Stimulated activated memory B cell treated with anti-CD40 and anti-IgM and Interleukin-4, amounts not matched to agents 10 μg/mL and 1 μg/mL and 100 μg/mL, for 72 hours (primary cell): Measurements from ENCODE around the gene HCST.
"Not testable (repeated sequence)": the region's sequence is repeated elsewhere in the genome, so short reads cannot be mapped to it uniquely, and the experiment has no call there.

Experiments
- ATAC-seq: fragments of 150-1000 bp; cut with Tn5 transposase; 2 replicates; pipeline ENCODE4 v1.10.0; 2021
- H3K27ac Mint-ChIP-seq: one replicate; pipeline ENCODE4 v1.8.0; 2022; ENCODE audit warnings: mild to moderate bottlenecking, mixed read lengths
- H3K27me3 Mint-ChIP-seq: one replicate; pipeline ENCODE4 v1.8.0; 2022; ENCODE audit warnings: mixed read lengths
- H3K36me3 Mint-ChIP-seq: one replicate; pipeline ENCODE4 v1.8.0; 2022; ENCODE audit warnings: mixed read lengths
- H3K4me1 Mint-ChIP-seq: one replicate; pipeline ENCODE4 v1.8.0; 2022; ENCODE audit warnings: mixed read lengths
- H3K4me3 Mint-ChIP-seq: one replicate; pipeline ENCODE4 v1.8.0; 2022; ENCODE audit warnings: mild to moderate bottlenecking, moderate library complexity, mixed read lengths
- H3K9me3 Mint-ChIP-seq: one replicate; pipeline ENCODE4 v1.8.0; 2022; ENCODE audit warnings: mixed read lengths

The HCST gene

DNA sequence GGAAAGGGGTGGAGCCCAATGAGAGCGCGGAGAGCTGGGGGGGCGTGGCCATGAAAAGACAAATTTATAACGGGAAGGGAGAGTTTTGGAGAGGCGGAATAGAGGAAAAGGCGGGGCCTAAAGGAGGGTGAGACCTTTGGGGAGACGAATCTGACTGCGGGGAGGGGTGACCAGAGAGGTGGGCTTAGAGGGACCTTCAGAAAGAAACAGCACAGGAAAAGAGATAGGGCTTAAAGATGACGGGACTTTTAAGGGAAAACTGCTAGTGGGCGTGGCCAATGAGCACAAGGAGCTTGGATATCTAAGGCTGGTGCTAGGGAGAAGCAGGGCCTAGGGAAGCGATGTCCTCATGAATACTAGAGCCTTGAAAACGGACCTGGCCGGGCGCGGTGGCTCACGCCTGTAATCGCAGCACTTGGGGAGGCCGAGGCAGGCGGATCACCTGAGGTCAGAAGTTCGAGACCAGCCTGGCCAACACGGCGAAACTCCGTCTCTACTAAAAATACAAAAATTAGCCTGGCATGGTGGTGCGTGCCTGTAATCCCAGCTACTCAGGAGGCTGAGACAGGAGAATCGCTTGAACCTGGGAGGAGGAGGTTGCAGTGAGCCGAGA, 32.1 kb upstream of the HCST start:
- H3K36me3 Mint-ChIP-seq, ATAC-seq, H3K9me3 Mint-ChIP-seq, H3K27ac Mint-ChIP-seq: not testable (repeated sequence)
- Mint-ChIP-seq H3K27me3 (peaks cover 87% of the 10 kb centered on the region), H3K4me1 (peaks cover 19% of the 10 kb centered on the region), H3K4me3 (peak overlapping the region; percentile 67)

DNA sequence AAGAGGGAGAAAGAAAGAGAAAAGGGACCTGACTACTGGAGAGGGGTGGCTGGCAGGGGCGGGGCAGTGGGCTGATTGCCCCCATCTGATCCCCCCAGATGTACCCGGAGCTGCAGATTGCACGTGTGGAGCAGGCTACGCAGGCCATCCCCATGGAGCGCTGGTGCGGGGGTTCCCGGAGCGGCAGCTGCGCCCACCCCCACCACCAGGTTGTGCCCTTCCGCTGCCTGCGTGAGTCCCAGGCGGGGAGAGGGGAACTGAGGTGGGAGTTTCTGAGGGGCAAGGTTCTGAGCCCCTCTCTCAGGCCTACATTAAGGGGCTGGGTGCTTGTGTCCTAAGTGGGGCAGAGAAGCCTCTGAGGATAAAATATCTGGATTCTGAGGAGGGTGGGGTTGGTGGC, 31.5 kb upstream of the HCST start:
- H3K27me3 Mint-ChIP-seq = peaks cover 85% of the 10 kb centered on the region
- H3K4me1 Mint-ChIP-seq = peaks cover 19% of the 10 kb centered on the region
- H3K9me3 Mint-ChIP-seq = peaks cover 5% of the 10 kb centered on the region
- H3K36me3 Mint-ChIP-seq = peaks cover 7% of the 10 kb centered on the region
- no peak overlapping the region for H3K27ac Mint-ChIP-seq
- no peak for ATAC-seq
- no peak overlapping the region for H3K4me3 Mint-ChIP-seq

DNA sequence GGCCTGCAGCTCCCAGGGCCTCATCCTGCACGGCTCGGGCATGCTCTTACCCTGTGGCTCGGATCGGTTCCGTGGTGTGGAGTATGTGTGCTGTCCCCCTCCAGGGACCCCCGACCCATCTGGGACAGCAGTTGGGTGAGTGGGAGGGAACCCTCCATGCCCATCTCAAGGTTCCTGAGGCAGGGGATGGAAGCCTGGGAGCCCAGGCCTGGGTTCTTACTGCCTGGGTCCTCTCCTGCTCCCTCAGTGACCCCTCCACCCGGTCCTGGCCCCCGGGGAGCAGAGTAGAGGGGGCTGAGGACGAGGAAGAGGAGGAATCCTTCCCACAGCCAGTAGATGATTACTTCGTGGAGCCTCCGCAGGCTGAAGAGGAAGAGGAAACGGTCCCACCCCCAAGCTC, 30.7 kb upstream of the HCST start:
- no peak for ATAC-seq
- Mint-ChIP-seq H3K27ac (no peak overlapping the region), H3K36me3 (peaks cover 7% of the 10 kb centered on the region), H3K4me1 (peaks cover 19% of the 10 kb centered on the region), H3K4me3 (no peak overlapping the region), H3K27me3 (peaks cover 85% of the 10 kb centered on the region), H3K9me3 (peaks cover 5% of the 10 kb centered on the region)

DNA sequence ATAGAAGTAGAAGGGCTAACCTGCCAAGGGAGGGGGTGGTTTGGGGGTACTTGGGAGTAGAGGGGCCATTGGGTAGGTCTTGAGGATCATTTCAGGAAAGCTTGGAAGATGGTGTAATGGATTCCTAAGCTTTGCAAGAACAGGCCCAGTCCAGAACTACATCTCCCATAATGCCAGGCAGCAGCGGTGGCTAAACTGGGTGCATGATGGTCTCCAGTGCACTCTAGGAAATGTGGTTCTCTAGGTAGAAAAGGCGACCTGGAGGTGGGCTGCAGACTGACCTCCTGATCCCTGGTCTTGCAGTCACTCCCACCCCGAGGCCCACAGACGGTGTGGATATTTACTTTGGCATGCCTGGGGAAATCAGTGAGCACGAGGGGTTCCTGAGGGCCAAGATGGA, 30.1 kb upstream of the HCST start:
- no peak overlapping the region for H3K27ac Mint-ChIP-seq
- peaks cover 7% of the 10 kb centered on the region for H3K36me3 Mint-ChIP-seq

DNA sequence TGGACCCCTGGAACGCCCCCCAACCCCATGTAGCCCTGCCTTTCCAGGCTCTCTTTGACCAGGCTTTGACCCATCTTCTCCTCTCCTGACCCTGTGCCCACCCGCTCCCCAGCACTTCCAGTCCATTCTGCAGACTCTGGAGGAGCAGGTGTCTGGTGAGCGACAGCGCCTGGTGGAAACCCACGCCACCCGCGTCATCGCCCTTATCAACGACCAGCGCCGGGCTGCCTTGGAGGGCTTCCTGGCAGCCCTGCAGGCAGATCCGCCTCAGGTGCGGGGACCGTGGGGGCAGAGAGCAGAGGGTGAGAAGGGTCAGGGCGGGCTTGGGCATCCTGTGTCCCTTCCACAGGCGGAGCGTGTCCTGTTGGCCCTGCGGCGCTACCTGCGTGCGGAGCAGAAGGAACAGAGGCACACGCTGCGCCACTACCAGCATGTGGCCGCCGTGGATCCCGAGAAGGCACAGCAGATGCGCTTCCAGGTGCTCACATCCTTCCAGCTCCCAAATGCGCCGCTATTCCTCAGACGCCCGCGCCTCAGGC, 27.9 kb upstream of the HCST start:
- H3K4me3 Mint-ChIP-seq = no peak overlapping the region
- ATAC-seq = no peak
- H3K27ac Mint-ChIP-seq = no peak overlapping the region
- H3K36me3 Mint-ChIP-seq = peaks cover 7% of the 10 kb centered on the region
- H3K27me3 Mint-ChIP-seq = peaks cover 90% of the 10 kb centered on the region
- H3K9me3 Mint-ChIP-seq = peaks cover 5% of the 10 kb centered on the region
- peaks cover 13% of the 10 kb centered on the region for H3K4me1 Mint-ChIP-seq

More for the DNA sequence above, 30.1 kb upstream of the HCST start:
- Mint-ChIP-seq H3K4me1 (peaks cover 19% of the 10 kb centered on the region), H3K4me3 (no peak overlapping the region), H3K9me3 (peaks cover 5% of the 10 kb centered on the region), H3K27me3 (peaks cover 83% of the 10 kb centered on the region)
- ATAC-seq = no peak

DNA sequence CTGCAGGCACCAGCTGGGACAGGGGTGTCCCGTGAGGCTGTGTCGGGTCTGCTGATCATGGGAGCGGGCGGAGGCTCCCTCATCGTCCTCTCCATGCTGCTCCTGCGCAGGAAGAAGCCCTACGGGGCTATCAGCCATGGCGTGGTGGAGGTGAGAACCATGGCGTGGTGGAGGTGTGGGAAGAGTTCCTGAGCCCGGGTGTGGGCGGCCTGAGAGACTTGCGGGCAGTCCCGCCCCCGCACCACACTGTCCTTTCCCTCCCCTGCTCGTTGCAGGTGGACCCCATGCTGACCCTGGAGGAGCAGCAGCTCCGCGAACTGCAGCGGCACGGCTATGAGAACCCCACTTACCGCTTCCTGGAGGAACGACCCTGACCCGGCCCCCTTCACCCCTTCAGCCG, 23.3 kb upstream of the HCST start:
- Mint-ChIP-seq H3K4me1 (peaks cover 24% of the 10 kb centered on the region), H3K27ac (no peak overlapping the region), H3K36me3 (no peaks in the 10 kb centered on the region), H3K27me3 (peaks cover 60% of the 10 kb centered on the region), H3K4me3 (no peak overlapping the region), H3K9me3 (no peaks in the 10 kb centered on the region)
- no peak for ATAC-seq

DNA sequence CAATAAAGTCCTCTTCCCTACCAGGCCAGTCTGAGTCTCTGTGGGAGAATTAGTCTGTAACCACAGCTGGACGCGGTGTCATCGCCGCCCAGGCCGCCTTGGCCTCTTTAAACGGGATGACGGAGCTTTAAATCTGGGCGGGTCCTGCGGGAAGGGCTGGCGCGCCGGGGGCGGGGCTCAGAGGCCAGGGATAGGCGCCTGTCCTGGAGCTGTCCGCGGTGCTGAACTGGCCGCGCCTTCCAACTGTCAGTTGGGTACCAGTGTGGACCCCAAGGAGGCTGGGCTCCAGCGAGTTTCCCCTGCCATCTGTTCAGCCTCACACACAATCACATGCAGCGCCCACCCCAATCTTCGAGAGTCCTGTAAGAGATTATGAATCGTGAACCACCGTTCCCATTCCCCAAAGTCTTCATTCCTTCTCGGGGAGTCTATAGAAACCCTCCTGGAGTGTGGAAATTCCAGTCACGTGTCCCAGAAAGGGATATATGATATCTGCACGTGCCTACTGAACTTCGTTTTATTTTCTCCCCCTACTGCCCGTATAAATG, 22.5 kb upstream of the HCST start:
- H3K36me3 Mint-ChIP-seq = no peaks in the 10 kb centered on the region
- H3K27ac Mint-ChIP-seq = no peak overlapping the region
- H3K9me3 Mint-ChIP-seq = no peaks in the 10 kb centered on the region
- peaks cover 52% of the 10 kb centered on the region for H3K27me3 Mint-ChIP-seq
- peaks cover 30% of the 10 kb centered on the region for H3K4me1 Mint-ChIP-seq
- no peak overlapping the region for H3K4me3 Mint-ChIP-seq
- peak; percentile 59 for ATAC-seq

DNA sequence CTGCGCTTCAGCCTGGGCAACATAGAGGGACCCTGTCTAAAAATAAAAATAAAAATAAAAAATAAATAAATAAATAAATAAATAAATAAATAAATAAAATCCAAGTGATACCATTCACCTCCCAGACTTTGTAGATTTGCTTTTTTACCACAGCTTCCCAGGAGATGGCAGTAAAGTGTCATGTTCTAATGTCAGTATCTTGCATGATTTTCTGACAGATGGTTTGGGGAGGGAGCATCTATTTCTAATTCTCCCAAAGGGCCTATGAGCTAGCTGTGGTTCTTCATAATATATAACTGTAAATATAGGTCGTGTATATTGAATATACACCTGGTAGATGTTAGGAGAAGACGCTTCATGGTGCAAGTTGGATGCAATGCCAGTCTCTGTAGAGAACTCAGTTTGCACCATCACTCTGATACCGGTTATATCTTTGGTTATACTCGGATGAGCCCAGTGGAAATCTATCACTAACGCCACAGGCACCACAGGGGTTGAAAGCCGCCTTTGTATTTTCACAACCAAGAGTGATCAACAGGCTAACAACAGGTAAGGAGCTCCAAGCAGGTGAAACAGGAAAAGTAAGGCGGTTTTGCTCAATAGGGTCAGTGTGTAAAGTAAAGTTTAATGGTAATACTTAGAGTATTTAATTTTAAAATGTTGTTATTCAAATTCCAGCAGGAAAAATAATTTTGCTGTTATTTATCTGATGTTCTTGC, 20.1 kb upstream of the HCST start:
- Mint-ChIP-seq H3K27ac (peak overlapping the region; percentile 53), H3K27me3 (peaks cover 32% of the 10 kb centered on the region), H3K9me3 (no peaks in the 10 kb centered on the region), H3K36me3 (peaks cover 9% of the 10 kb centered on the region), H3K4me1 (peaks cover 30% of the 10 kb centered on the region), H3K4me3 (no peak overlapping the region)
- ATAC-seq = peak; percentile 49

DNA sequence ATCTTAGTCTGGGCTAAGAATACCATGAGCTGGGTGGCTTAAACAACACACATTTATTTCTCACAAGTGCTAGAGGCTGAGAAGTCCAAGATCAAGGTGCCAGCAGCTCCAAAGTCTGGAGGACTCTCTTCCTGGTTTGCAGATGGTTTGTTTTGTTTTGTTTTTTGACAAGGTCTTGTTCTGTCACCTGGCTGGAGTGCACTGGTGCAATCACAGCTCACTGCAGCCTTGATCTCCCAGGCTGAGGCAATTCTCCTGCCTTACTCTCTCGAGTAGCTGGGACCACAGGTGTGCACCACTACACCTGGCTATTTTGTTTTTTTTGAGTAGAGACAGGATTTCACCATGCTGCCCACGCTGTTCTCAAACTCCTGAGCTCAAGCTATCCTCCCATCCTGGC, 18.4 kb upstream of the HCST start:
- peak; percentile 50 for ATAC-seq
- H3K9me3 Mint-ChIP-seq = peaks cover 3% of the 10 kb centered on the region

DNA sequence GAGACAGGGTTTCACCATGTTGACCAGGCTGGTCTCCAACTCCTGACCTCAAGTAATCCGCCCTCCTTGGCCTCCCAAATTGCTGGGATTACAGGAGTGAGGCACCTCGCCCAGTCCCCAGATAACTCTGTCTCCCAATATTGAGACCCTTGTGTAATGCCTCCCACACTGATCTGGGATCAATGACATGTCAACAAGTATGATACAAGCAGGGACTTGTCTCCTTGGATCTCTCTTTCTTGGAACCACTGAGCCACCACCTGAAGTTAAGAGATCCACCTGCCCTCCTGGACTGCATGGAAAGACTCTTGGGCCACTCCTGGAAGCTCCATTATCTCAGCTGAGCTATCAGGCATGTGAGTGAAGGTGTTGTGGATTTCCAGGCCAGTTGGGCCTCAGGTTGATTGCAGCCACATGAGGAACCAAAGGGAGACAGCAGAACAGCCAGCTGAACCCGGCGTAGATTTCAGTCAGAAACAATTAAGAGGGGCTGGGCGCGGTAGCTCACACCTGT, 17.0 kb upstream of the HCST start:
- Mint-ChIP-seq H3K9me3 (peaks cover 6% of the 10 kb centered on the region), H3K36me3 (peaks cover 39% of the 10 kb centered on the region), H3K4me3 (no peak overlapping the region), H3K27me3 (peaks cover 2% of the 10 kb centered on the region), H3K27ac (no peak overlapping the region), H3K4me1 (peaks cover 41% of the 10 kb centered on the region)
- ATAC-seq = peak; percentile 3

More for the DNA sequence above, 18.4 kb upstream of the HCST start:
- peaks cover 16% of the 10 kb centered on the region for H3K27me3 Mint-ChIP-seq
- H3K36me3 Mint-ChIP-seq = peaks cover 25% of the 10 kb centered on the region
- peaks cover 42% of the 10 kb centered on the region for H3K4me1 Mint-ChIP-seq
- H3K4me3 Mint-ChIP-seq = peak overlapping the region; percentile 26
- peak overlapping the region; percentile 35 for H3K27ac Mint-ChIP-seq

DNA sequence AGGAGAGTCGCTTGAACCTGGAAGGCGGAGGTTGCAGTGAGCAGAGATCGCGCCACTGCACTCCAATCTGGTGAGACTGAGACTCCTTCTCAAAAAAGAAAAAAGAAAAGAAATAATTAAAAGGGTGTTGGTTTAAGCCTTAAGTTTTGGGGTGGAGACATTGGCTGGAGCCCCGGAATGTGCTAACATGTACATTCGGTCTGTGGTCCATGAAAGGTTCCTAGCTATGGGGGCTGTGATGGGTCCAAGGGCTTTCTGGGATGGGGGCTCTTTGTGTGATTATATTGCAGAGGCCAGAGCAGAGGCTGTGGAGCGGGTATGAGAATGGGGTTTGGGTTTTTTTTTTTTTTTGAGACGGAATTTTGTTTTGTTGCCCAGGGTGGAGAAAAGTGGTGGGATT, 16.4 kb upstream of the HCST start:
- H3K9me3 Mint-ChIP-seq = peaks cover 6% of the 10 kb centered on the region
- H3K27ac Mint-ChIP-seq = no peak overlapping the region
- no peaks in the 10 kb centered on the region for H3K27me3 Mint-ChIP-seq
- no peak overlapping the region for H3K4me3 Mint-ChIP-seq
- peaks cover 43% of the 10 kb centered on the region for H3K4me1 Mint-ChIP-seq
- no peak for ATAC-seq
- peaks cover 46% of the 10 kb centered on the region for H3K36me3 Mint-ChIP-seq

DNA sequence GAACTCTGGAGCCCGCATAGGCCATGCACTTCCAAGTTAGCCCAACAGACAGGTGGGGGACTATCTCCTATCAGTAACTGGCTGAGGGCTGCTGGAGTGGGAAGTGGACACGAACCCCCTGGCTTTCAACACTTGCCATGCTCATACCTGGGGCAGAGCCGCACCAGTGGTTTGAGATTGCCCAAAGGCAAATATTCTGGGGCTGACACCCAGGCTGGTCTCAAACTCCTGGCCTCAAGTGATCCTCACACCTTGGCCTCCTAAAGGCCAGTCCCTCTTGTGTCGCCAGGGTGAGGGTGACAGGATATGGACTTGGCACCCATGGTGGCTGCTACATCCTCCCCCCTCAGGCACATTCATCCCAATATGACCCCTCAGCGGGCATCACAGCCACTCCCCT, 15.1 kb upstream of the HCST start:
- no peaks in the 10 kb centered on the region for H3K27me3 Mint-ChIP-seq
- peaks cover 6% of the 10 kb centered on the region for H3K9me3 Mint-ChIP-seq
- ATAC-seq = no peak
- H3K4me1 Mint-ChIP-seq = peaks cover 42% of the 10 kb centered on the region
- no peak overlapping the region for H3K4me3 Mint-ChIP-seq
- no peak overlapping the region for H3K27ac Mint-ChIP-seq
- H3K36me3 Mint-ChIP-seq = peaks cover 49% of the 10 kb centered on the region

DNA sequence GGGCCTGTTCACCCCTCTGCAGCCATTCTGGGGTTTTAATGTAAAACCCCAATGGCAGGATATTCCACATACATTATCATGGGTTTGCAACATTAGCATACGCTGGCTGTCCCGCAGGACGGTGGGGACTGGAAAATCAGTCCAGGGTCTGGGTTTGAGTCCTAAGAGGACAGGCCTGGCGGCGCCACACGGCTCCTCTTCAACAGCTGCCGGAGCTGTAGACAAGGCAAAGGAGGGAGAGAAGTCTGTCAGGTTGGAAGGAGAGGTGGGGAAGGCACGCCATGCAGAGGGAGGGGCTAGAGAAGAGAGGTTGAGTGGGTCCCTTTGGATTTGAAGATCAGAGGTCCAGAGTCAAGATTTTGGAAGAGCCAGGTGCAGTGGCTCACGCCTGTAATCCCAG, 13.9 kb upstream of the HCST start:
- no peak for ATAC-seq
- H3K27me3 Mint-ChIP-seq = no peaks in the 10 kb centered on the region
- peak overlapping the region; percentile 38 for H3K27ac Mint-ChIP-seq

DNA sequence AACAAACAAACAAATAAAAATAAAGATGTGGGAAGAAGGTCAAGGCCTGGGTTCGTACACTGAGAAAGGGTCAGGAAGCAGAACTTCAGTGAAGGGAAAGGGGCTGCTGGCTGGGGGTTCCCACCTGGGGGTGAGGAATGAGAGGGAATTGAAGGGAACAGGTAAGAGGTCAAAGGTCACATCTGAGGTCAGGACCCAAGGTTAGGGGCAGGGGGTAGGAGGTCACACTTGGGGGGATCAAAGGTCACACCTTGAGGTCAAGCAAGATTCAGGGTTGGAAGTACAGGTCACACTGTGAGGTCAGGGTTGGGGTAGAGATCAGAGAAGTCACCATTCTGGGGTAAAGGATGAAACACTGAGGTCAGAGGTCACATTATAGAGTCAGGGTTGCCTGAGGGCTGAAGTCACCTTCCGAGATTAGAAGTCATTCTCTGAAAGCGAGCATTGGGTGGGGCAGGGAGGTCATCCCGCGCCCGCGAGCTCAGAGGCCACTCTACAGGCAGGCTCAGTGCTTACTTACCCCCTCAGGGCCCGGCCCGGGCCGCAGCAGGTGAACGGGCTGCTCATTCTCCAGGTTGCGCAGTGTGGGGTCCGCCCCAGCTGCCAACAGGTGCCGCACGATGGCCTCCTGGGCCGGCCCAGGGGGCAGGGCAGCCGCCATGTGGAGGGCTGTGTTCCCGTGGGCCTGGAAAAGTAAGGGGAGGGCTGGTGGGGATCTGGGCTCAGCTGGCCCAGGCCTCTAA, 12.8 kb upstream of the HCST start:
- Mint-ChIP-seq H3K36me3 (peaks cover 70% of the 10 kb centered on the region), H3K9me3 (peaks cover 6% of the 10 kb centered on the region), H3K27me3 (no peaks in the 10 kb centered on the region), H3K4me3 (peak overlapping the region; percentile 12), H3K4me1 (peaks cover 33% of the 10 kb centered on the region), H3K27ac (peak overlapping the region; percentile 66)
- peak; percentile 26 for ATAC-seq

More for the DNA sequence above, 13.9 kb upstream of the HCST start:
- peaks cover 36% of the 10 kb centered on the region for H3K4me1 Mint-ChIP-seq
- H3K4me3 Mint-ChIP-seq = peak overlapping the region; percentile 54
- H3K9me3 Mint-ChIP-seq = peaks cover 6% of the 10 kb centered on the region
- peaks cover 60% of the 10 kb centered on the region for H3K36me3 Mint-ChIP-seq

DNA sequence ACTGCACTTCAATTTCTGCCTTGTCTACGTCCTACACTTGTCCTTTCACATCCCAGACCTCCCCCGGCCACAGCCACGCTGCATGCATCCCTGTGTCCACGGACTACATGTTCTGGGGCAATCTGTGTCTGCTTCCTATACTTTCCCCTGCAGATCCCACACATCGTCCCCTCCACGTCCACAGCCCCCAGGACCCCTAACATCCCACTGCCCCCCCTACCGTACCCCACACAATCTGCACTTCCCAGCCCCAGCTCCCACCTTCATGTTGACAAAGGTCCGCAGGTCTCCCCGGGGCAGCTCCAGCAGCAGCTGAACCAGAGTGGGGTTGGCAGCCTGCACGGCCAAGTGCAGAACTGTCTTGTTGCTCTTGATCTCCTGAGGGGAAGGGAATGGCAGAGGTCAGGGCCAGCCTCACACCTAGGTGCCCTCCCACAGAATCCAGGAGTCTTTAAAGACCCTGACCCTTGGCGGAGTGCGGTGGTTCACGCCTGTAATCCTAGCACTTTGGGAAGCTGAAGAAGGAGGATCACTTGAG, 12.1 kb upstream of the HCST start:
- no peak for ATAC-seq
- Mint-ChIP-seq H3K36me3 (peaks cover 70% of the 10 kb centered on the region), H3K27ac (peak overlapping the region; percentile 66), H3K9me3 (peaks cover 6% of the 10 kb centered on the region), H3K4me1 (peaks cover 32% of the 10 kb centered on the region), H3K4me3 (peak overlapping the region; percentile 25), H3K27me3 (no peaks in the 10 kb centered on the region)
